Gastrocnemius medialis (tissue), 4 donors: Measurements from ENCODE around the gene SETD1B.

Experiments used
- CTCF ChIP-seq, 5 experiments: fragments of 450-650 bp in 3 of 5; fragments of 200-600 bp in 2 of 5; sonication (generic) in 2 of 5; IDR thresholded peaks in 4 of 5; conservative IDR thresholded peaks in 1 of 5; 1 replicate in 4 of 5; 2 replicates in 1 of 5; pipeline ENCODE4 v1.5.1; 2016 to 2019; ENCODE audit warnings: antibody characterized with exemption in 5 of 5, mild to moderate bottlenecking in 3 of 5, moderate library complexity in 3 of 5
- POLR2A ChIP-seq, 2 donors: fragments of 450-650 bp; IDR thresholded peaks; one replicate each; pipeline ENCODE4 v1.6.1; 2017; ENCODE audit warnings: antibody characterized with exemption in 2 of 2, mild to moderate bottlenecking in 2 of 2, moderate library complexity in 2 of 2

- TF ChIP-seq POLR2A (IDR thresholded peaks at IDR 0.05) (no peak), CTCF (IDR thresholded peaks at IDR 0.05 in 4 of 5, conservative IDR thresholded peaks at IDR 0.05 in 1 of 5) (no peak)
These were observed 20.0 kb upstream of the SETD1B start for GRCh38 chr12:121783766-121784165.
